HG03521 (cell line): Measurements from ENCODE around the gene FAT2.
A peak's percentile ranks its signal among the peaks of the same experiment; 100 is the strongest.
"Not testable (repeated sequence)": the region's sequence is repeated elsewhere in the genome, so short reads cannot be mapped to it uniquely, and the experiment has no call there.

Experiments used
- ATAC-seq: cut with Tn5 transposase; IDR thresholded peaks from one replicate; pipeline ENCODE4 v1.9.1; 2021; ENCODE audit warnings: mild to moderate bottlenecking, moderate library complexity; ENCODE audit not compliant: unreplicated experiment

FAT2 gene

DNA sequence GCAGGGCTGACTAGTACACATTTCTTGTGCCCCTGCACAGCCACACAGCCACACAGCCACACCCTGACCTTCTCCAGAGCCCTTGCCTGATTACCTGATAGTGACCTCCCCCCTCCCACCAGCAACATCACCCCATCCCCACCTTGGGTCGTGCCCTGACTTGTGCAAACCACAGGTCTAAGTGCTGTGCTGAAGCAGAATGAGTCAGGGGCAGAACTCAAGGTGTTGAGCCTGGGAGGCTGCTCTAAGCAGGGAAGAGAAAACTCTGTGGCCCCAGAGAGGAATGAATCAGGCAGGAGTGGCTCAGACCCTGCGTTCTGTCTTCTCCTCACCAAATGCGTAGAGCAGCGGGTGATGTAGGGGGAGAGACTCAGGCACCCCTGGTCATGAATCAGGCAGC lies 24.3 kb upstream of the FAT2 start:
- ATAC-seq: no peak

DNA sequence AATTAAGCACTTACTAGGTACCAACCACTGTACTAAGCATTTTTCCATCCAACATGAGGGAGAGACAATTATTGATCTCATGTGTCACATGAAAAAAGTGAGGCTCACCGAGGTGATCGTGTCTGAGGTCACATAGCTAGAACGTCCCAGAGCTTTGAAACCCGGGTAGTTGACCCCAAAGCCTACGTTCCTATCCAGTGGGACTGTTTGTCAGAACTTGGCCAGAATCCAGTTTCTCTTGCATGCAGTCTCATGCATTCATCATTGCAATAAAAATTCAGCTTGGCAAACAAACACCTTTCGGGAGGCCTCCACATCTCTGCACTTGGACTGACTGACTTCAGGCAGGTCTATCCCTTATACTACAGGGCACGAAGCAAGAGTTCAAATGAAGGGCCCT lies 23.4 kb upstream of the FAT2 start:
- ATAC-seq: no peak

DNA sequence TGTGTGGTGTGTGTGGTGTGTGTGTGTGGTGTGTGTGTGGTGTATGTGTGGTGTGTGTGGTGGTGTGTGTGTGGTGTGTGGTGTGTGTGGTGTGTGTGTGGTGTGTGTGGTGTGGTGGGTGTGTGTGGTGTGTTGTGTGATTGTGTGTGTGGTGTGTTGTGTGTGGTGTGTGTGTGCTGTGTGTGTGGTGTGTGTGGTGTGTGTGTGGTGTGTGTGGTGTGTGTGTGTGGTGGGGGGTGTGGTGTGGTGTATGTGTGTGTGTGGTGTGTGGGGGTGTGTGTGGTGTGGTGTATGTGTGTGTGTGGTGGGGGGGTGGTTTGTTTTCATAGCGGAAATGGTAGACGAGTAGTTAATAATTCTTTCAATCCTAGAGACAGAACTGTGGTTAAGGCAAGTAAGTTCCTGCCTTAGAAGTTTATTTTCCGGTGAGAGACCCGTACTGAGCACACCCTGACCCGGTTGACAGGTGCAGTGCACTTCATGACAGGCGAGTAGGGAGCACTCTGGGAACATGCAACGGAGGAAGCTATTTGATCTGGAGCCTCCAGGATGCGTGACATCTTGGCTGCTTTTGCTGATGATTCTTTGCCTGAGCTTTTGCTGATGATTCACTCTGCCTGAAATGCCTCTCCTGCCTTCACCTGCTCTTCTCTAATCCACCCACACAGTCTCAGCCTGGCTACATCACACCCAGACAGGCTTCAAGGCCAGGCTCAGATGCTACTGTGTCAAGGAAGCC lies 21.7 kb upstream of the FAT2 start:
- ATAC-seq: peak; percentile 49

DNA sequence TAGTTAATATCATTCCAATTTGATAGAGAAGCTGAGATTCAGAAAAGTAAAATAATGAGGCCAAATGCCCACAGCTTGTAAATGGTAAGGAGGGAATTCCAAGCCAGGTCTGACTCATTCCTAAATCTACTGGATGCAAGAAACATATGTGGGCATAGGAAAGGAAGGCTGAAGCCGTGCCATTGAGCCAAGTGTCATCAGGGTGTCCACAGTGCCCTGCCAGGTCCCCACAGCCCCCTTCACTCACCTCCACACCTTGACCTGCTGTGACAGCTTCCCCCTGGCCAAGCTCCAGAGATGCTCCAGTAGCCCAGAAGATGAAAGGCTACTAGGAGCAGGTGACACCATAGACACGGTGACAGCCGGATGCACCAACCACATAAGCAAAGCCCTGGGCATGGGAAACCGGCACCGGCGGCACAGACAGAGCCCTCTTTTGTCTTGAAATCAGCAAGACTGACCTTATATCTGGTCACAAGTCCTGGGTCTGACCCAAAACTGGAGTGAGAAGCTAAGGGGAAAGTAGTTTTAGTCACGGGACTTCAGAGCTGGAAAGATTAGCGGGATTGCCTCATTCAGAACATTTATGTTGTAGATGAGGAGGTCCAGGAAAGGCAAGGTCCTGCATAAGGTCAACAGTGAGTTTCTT lies 20.1 kb upstream of the FAT2 start:
- ATAC-seq: no peak

DNA sequence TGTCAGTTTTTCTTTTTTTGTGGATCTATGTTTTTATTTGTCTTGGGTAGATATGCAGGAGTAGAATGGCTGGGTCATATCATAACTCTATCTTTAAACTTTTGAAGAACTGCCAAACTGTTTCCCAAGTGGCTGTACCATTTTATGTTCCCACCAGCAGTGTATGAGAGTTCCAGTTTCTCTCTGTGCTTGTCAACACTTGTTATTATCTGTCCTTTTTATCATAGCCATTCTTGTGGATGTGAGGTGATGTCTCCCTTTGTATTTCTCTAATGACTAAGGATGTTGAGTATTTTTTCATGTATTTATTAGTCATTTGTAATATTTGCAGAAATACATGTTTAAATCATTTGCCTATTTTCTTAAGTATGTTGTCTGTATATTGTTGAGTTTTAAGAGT lies 17.4 kb upstream of the FAT2 start:
- no peak for ATAC-seq

DNA sequence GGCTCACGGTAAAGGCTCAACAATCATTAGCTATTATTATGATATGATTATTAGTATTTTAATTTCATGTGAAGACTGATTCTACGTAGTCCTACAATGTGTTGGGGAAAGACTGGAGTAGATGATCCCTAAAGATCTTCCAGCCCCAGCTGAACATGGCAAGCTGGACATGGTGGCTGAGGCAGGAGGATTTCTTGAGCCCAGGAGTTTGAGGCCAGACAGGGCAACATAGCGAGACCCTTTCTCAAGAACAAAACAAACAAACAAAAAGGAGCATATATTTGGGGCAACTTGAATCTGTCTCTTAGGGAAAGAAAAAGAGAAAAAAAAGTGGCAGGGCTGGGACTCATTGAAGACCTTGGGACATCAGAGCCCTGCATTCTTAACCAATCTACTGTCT lies 16.2 kb upstream of the FAT2 start:
- no peak for ATAC-seq

DNA sequence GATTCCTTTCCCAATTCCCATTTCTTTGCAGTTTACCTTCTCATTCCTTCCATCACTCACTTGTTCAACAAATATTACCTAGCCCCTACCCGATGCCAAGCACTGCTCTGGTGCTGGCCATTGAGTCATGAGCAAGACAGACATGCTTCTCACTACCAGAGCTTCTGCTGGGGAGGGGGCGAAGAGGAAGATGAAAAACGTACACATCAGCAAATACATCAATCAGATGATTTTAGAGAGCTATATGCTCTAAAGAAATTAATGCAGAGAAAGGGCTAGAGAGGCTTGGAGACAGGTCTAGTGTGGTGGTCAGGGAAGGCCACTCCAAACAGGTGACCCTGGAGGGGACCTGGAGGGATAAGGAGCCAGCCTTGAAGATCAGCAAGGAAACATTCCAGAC lies 14.4 kb upstream of the FAT2 start:
- ATAC-seq: no peak

DNA sequence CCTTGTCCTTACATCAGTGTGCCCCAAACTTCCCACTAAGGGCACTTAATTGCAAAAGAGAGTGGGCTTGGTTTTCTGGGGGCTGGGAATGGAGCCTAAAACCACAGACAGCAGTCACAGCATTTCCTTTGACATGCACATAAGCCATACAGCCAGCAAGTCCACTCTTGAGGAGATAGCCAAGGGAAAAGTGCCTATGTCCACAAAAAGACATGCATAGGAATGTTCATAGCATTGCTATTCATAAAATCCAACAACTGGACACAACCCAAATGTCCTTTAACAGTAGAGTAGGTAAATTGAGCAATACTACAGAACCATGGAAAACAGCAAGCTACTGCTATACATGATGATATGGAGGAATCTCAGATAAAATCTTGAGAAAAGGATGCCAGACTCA lies 11.7 kb upstream of the FAT2 start:
- ATAC-seq: no peak

DNA sequence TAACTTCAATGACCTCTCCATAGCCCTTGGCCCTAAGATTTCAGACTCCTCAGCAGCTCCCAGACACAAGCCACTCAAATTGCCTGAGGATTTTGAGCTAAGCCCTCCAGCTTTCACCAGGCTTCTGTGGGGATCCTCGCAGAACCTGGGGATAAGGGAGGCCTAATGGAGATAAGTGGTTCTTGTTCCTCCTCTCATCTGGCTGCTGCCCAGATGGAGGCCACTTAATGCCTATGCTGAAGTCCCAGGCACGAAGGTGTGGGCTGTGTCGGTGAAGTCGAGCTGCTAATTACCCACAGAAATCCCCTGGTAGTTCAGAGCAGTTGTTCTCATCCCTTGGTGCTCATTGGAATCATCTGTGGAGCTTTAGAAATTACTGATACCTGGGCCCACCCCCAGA lies 10.3 kb upstream of the FAT2 start:
- ATAC-seq: no peak

DNA sequence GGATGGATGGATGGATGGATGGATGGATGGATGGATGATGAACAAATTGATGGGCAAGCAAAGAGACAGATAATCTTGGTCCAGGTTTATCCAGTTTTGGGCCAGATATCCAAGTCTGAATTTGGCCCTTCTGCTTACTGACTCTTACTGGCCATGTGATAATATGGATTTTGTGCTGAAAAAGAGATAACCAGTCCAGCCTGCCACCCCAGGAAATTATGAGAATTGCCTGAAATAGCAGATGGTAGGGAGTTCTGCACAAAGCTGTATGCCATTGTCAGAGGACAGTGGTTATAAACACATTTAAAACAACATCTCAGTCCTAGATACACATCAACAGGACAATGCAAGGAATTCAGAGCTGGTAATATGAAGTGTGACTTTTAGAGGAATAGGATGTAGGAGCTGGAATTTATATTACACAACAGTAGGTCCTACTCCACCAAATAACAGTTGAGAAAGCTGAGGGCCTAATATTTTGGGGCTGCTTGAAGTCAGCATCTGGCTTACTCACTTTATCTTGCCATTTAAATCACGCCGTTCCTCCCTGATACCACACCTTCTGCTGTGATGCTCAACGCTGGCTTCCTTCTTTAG lies 9.0 kb upstream of the FAT2 start:
- no peak for ATAC-seq

DNA sequence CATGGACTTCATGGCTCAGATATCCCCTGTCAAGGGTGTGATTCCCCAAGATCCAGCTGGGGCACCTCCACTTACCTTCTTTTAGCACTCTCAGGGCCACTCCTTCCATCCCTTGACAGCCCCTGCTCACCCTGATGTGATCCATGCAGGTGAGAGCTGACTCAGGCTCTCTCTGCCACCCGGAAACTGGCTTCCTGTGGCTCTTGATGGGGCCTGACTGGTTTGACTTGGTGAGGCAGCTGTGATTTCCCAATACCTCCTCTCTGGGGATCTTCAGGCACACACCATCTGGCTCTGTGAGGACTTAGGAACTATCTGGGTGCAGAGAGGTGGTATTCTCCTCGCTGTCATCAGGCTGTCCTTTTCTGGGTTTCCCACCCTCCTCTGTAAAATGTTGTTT lies 7.9 kb upstream of the FAT2 start:
- ATAC-seq: no peak

DNA sequence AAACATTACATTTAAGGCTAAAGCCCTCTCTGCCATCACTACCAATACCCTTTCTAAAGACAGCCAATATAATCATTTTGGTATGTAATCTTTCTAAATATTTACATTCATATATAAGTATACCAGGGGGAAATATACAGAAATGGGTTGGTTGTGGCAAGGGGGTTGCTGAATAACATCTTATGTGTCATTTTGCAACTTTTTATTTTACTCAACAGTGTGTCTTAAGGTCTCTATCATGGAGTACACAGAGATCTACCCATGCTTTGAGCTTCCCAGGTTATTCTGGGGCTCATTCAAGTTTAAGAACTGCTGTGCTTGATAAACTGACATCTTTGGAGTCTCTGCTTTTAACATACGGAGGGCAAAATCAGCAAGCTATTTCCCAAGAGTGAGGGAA lies 7.4 kb upstream of the FAT2 start:
- no peak for ATAC-seq

DNA sequence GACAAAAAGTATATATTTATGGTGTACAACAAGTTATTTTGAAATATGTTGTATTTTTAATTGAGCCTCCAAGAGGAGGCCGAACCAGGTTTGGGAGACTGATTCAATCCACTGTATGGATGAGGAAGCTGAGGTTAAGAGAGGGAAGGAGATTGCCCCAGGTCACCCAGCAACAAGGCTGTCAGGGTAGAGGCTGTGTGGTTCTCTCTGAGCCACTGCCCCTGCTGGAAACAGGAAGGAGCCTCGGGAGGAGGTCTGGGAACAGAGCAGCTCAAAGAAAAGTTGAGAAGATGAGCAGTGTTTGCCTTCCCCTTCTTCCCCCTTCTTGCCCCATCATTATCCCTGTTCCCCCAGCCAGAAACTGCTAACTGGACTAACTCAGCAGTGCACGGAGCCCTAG lies 6.6 kb upstream of the FAT2 start:
- ATAC-seq: no peak

DNA sequence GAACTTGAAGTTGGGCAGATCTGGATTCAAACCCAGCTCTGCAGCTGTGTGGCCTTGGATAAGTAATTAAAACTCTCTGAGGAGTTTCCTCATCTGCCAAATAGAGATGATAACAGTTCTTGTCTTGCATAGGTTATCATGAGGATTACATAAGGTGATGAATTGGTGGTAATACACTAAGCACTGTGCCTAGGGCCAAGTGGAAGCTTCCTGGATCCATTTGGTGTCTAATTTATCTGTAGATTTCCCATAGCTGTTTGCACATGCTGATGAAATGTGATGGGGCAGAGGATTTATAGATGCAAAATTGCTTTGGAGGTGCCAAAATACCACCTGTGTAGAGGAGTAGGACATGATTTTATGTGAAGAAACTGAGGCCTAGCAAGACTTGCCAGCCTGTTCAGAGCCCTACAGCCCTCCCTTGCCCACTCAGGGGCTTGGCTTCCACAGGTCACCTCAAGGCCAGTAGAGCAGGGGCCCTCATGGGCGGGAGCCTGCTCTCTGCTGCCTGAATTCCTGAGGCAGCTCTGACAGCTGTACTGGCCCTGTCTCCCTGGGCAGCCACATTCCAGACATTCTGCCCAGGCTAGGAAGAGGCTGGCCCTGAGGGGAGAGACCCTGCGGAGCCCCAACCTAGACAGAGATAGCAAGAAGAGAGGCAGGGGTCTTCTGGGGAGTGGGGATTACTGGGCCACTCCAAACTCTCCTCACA lies 5.9 kb upstream of the FAT2 start:
- no peak for ATAC-seq

DNA sequence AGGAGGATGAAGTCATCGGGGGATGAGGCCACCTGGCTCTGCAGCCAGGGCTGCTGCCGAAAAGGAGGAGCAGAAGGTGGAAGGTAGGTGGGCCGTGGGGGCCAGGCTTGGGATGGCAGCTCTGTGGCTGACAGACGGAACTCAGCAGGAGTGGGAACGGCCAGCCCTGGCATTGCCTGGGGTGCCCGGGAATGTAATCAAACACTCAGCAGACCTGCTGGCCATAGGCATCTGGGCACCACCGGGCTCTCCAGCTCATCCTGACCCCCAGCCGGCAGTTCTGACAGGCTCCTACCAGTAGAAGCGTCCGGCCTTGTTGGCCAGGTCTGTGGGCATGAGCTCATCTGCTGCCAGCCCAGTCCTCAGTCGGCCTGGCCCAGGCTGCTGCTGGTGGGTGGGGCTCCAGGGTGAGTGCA lies 4.3 kb upstream of the FAT2 start:
- ATAC-seq: no peak

DNA sequence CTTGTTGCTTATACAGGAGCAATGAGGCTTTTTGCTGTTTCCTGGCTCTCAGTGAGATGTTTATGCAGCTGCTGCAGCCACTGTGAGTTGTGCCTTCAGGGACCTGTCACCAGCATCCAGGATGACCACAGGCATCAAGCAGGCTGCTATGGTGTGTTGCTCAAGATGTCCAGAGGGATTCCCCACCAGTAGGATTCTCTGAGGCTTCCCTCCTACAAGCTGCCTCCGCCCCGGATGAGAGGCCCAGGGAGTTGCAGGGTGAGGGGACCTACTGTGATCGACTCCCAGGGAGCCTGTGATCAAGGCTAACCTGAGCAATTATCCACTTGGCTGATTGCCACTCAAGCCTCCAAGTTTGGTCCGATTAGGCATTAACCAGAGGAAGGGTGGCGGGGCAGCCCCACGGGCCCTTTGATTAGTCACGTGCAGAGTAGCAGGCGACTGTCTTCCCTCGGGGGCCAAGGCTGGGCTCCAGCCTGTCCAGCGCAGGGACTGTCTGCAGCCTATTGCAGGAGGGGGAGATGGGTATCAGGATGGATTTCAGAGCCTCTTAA lies 1.8 kb upstream of the FAT2 start:
- ATAC-seq: no peak

DNA sequence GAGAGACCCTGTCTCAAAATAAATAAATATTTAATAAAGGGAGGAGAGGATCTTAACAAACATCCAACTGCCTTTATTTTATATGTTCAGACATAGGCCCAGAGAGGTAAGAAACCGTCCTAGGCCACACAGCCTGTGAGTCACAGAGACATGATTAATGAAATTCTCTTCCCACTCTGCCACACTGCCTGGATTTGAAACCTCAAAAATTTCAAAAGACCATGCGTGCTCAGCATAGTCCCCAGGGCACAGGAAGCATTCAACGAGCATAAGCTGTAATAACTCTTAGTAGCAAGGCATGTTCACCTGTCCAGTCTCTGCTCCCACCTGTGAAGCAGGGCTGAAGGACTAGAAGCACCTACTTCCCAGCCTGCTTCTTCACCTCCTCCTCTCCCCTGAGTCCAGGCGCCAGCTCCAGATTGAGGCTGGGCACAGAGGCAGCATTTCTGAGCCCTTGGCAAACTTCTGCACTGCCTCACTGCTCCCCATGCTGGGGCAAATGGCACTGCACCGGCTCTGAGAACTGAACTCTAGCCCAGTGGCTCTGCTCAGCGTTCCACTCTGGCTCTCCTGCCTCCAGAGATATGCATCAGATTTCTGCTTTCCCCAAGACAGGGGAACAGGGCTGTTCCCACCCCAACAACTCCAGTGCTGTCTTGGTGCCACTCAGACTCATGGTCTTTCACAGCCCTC lies 1.1 kb downstream of the FAT2 start:
- no peak for ATAC-seq

DNA sequence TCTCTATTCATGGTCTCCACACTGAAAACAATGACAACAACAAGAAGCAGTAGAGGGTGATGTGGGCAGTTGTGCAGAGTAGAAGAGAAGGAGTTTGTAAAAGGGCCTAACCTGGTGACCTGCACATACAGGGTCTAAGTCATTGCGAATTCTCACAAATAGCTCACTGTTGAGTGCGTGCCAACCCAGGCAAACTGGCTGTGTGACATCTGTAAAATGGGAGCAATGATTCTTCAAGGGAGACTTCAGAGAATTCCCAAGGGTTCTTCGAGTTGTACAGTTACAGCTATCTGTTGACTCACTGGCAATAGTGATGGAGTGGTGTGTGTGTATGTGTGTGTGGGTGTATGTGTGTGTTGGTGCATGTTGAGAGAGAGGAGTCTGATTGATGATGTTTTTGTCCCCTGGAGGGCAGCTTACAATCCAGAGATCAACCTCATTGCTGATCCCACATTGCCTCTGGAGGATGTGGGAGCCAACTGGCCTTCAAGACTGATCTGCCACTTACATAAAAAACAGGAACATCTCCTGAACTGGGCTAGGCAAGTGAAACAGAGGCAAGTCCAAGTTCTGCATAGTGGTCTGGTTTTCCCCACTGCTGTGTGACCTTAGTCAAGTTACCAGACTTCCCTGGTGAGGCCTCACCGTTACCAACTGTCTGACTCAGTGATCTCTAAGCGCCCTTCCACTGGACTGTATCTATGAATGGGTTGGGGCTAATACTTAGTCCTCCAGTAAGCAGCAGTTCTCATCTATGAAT lies 3.2 kb downstream of the FAT2 start:
- ATAC-seq: no peak

DNA sequence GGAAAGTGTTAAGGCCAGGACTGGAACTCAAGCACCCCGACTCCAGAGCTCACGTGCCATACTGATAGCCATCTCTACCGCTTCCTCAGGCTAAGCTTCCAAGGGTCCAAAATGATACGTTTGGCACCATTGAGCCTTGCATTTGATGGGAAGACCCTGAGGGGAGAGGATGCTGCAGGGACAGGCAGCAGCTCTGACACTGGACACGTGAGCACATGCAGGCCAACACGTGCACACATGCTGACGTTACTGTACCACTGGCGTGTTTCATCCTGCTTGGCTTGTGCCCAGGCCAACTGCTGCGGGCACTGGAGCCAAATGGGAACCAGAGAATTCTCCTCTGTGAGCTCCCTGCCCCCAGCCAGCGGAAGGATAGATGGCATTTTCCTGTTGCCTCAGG lies 5.2 kb downstream of the FAT2 start:
- no peak for ATAC-seq

DNA sequence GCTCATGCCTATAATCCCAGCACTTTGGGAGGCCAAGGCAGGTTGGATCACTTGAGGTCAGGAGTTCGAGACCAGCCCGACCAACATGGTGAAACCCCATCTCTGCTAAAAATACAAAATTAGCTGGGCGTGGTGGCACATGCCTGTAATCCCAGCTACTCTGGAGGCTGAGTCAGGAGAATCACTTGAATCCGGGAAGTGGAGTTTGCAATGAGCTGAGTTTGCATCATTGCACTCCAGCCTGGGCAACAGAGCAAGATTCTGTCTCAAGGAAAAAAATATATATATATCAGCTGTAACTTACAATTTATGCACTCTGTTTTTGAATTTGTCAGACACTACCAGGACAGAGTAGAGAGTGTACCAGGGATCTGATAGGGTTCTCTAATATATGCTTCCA lies 5.8 kb downstream of the FAT2 start:
- ATAC-seq: not testable (repeated sequence)
